ENCODE results near the gene ACSF2. TPM values are rescaled to one million over a fixed set of nuclear protein-coding genes. Genes with fewer than 3 reads are reported as not detected.
A peak's percentile ranks its signal among the peaks of the same experiment; 100 is the strongest.

ACSF2 gene
- total RNA-seq, 1 donor from 2014 or later, result 70.4 TPM

DNA sequence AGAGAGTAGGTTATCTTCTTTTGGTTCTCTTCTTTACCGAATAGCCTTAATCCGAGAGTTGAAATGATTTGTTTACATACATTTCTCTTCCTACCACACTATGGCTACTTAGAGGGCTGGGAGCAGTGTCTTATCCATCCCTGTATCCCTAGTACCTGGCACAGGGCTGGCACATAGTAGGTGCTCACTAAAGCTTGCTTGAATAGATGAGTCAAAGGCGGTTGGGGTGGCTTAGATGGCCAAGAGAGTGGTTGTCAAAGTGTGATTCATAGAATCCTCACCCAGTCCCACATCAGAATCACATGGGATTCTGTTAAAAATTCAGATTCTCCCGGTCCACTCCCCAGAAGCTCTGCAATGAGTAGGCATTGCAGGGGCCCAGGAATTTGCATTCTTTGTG, 31.6 kb downstream of the ACSF2 start:
- intact Hi-C loops (cut with DNase I), result no loop called here
- no peaks in the 10 kb centered on the region for H3K9me3 ChIP-seq
- DNase-seq, result no peak
- no peak overlapping the region for H3K27ac ChIP-seq
- TF ChIP-seq, protein P1, sequence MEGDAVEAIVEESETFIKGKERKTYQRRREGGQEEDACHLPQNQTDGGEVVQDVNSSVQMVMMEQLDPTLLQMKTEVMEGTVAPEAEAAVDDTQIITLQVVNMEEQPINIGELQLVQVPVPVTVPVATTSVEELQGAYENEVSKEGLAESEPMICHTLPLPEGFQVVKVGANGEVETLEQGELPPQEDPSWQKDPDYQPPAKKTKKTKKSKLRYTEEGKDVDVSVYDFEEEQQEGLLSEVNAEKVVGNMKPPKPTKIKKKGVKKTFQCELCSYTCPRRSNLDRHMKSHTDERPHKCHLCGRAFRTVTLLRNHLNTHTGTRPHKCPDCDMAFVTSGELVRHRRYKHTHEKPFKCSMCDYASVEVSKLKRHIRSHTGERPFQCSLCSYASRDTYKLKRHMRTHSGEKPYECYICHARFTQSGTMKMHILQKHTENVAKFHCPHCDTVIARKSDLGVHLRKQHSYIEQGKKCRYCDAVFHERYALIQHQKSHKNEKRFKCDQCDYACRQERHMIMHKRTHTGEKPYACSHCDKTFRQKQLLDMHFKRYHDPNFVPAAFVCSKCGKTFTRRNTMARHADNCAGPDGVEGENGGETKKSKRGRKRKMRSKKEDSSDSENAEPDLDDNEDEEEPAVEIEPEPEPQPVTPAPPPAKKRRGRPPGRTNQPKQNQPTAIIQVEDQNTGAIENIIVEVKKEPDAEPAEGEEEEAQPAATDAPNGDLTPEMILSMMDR (IDR thresholded peaks at IDR 0.05), result no peak
- peaks cover 17% of the 10 kb centered on the region for H3K36me3 ChIP-seq
- H3K4me1 ChIP-seq, result peaks cover 5% of the 10 kb centered on the region
- no peak for ATAC-seq
- H3K27me3 ChIP-seq (ENCODE audit: low read depth), result no peaks in the 10 kb centered on the region
- no peak overlapping the region for H3K4me3 ChIP-seq

DNA sequence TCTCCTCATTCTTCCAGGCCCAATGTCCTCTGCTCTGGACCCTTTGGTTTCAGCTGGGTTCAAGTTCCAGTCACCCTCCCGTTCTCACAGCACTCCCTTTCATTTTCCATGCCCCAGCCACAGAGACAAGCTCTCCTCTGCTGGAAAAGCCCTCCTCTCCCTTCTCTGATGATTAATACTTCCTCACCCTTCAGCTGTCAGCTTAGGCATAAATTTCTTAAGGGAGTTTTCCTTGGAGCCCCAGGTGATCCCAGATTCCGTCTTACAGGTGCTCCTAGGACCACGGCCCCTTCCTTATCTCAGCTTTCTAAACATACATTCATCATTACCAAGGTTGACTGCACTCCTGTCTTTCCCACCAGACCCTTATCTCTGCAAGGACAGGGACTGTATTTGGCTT, 32.3 kb downstream of the ACSF2 start:
- ATAC-seq (no peak), DNase-seq (no peak)
- H3K27ac ChIP-seq, result no peak overlapping the region
- TF ChIP-seq, protein P1 (IDR thresholded peaks at IDR 0.05), result no peak
- no peaks in the 10 kb centered on the region for H3K4me1 ChIP-seq
- no peak overlapping the region for H3K4me3 ChIP-seq
- H3K36me3 ChIP-seq, result peaks cover 23% of the 10 kb centered on the region
- no peaks in the 10 kb centered on the region for H3K9me3 ChIP-seq
- H3K27me3 ChIP-seq (ENCODE audit: low read depth), result no peaks in the 10 kb centered on the region
- intact Hi-C loops (cut with DNase I), result no loop called here

DNA sequence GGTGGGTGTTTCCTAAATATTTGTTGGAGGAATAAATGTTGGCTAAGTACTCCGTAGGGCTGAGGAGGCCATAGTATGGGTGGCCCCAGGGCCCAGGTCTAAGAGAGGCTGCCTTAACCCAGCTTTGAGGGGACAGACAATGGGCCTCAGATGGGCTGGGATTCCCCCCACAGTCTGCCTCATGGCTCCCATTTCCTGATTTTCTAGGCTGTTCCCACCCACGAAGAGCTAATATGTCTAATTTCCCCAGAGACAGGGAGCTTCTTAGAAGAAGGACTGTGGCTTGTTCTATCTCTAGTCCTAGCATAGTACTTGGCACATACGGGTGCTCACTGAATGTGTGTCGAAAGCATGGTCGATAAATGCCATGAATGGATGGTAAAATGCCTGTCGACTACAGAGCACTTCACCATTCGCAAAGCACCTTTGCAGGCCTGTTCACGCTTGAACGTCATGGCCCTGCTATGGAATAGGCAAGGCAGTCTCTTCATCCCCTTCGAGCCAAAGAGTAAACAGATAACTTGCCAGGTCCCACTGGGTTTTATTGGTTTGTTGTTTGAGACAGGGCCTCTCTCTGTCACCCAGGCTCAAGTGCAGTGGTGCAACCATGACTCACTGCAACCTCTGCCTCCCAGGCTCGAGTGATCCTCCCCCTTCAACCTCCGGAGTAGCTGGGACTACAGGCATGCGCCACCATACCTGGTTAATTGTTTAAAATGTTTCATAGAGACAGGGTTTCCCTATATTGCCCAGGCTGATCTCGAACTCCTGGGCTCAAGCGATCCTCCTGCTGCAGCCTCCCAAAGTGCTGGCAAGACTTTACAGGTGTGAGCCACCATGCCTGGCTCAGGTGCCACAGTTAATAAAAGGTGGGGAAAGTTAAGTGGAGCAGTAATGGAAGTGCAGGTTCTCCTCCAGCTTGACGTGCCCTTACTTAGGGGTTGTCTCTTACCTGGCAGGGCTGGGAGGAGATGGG, 33.0 kb downstream of the ACSF2 start:
- Histone ChIP-seq H3K9me3 (no peaks in the 10 kb centered on the region), H3K36me3 (peaks cover 23% of the 10 kb centered on the region), H3K4me1 (no peaks in the 10 kb centered on the region), H3K27ac (no peak overlapping the region), H3K4me3 (no peak overlapping the region), H3K27me3 (ENCODE audit: low read depth) (no peaks in the 10 kb centered on the region)
- DNase-seq, result no peak
- intact Hi-C loops (cut with DNase I), result no loop called here
- TF ChIP-seq, protein P1 (IDR thresholded peaks at IDR 0.05), result no peak
- ATAC-seq, result peak; percentile 21 to 53

DNA sequence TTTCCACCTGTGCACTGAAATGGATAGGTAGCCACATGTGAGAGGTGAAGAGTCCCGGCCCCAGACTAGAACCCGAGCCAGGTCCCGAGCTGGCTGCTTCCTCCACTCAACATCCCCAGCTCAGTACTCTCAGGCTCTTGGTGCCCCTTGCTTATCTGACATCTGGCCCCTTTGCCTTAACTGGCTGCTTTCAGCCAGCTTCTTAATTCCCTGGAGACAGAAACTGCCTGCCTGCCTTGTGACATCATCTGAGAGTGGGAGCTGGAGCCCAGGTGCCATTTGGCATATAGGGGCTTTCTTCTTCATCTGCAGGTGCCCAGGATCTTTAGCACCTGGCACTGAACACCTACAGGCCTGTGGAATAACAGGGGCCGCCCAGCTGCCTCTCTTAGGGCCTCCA, 33.7 kb downstream of the ACSF2 start:
- intact Hi-C loops (cut with DNase I), result no loop called here
- H3K27ac ChIP-seq, result no peak overlapping the region

DNA sequence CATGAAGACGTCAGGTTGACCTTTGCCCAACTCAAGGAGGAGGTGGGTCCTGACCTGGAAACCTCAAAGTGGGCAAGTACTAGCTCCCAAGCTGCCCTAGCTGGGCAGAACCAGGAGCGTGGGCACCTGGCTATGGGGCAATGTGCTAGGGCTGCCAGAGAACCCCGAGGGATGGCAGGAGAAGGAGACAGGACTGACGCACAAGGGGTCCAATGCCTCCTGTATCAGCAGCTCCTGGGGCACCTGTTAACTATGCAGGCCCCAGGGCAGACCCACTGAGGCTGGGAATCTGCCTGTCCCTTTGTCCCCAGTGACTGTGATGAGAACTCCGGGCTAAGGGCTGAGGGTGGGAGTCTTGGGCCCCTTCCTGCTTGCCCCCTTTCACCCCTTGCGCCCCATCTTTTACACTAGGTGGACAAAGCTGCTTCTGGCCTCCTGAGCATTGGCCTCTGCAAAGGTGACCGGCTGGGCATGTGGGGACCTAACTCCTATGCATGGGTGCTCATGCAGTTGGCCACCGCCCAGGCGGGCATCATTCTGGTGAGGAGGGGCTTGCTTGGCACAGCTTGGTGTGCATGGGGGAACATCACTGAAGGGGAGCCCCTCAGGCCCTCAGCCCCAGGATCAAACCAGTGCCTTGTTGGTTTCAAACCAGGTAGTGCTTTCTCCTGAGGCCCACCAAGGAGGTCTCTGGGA, 35.0 kb downstream of the ACSF2 start:
- no peaks in the 10 kb centered on the region for H3K27me3 ChIP-seq (ENCODE audit: low read depth)
- H3K27ac ChIP-seq, result no peak overlapping the region
- ATAC-seq (no peak), DNase-seq (no peak)
- intact Hi-C loops (cut with DNase I), result no loop called here
- no peaks in the 10 kb centered on the region for H3K9me3 ChIP-seq
- TF ChIP-seq, protein P1 (IDR thresholded peaks at IDR 0.05), result no peak
- H3K4me1 ChIP-seq, result no peaks in the 10 kb centered on the region
- H3K4me3 ChIP-seq, result no peak overlapping the region
- peaks cover 25% of the 10 kb centered on the region for H3K36me3 ChIP-seq

More for the DNA sequence above, 33.7 kb downstream of the ACSF2 start:
- ATAC-seq (no peak), DNase-seq (no peak)
- no peaks in the 10 kb centered on the region for H3K9me3 ChIP-seq
- H3K4me3 ChIP-seq, result no peak overlapping the region
- peaks cover 25% of the 10 kb centered on the region for H3K36me3 ChIP-seq
- no peaks in the 10 kb centered on the region for H3K27me3 ChIP-seq (ENCODE audit: low read depth)
- no peaks in the 10 kb centered on the region for H3K4me1 ChIP-seq
- TF ChIP-seq, protein P1 (IDR thresholded peaks at IDR 0.05), result no peak

Measured in lower lobe of right lung (tissue), 2 donors.